ENCODE results near the gene SCN4A. TPM values are rescaled to one million over a fixed set of nuclear protein-coding genes. Genes with fewer than 3 reads are reported as not detected.
"Not testable (repeated sequence)": the region's sequence is repeated elsewhere in the genome, so short reads cannot be mapped to it uniquely, and the experiment has no call there.

Gene SCN4A
- total and polyA plus RNA-seq, 8 donors: 0.04 to 1.7 (median 0.29) TPM

- DNase-seq: peak in 1 of 6 donors; percentile 38
- TF ChIP-seq CTCF (IDR thresholded peaks at IDR 0.05): no peak
- intact Hi-C loops (cut with DNase I): no loop called here
- Histone ChIP-seq H3K27me3 (no peaks in the 10 kb centered on the region), H3K27ac (peak overlapping the region in 1 of 4 donors; percentile 12), H3K4me3 (no peak overlapping the region), H3K9me3 (no peaks in the 10 kb centered on the region), H3K4me1 (no peaks in the 10 kb centered on the region), H3K36me3 (no peaks in the 10 kb centered on the region)
- 79 to 85% methylated on average over 16 of the region's 16 CpGs for WGBS, 2 donors
- FAIRE-seq: no peak
- ATAC-seq: peak; percentile 40 to 85 (median 70)
Observed at GRCh38 chr17:63984651-63985386, 12.1 kb upstream of the SCN4A start.

GRCh38 chr17:63984236-63984635, 11.5 kb upstream of the SCN4A start:
- DNase-seq (no peak), ATAC-seq (peak in 1 of 4 donors; percentile 9), FAIRE-seq (no peak)
- 83 to 84% methylated on average over 5 of the region's 5 CpGs for WGBS, 2 donors
- Histone ChIP-seq H3K4me1 (no peaks in the 10 kb centered on the region), H3K4me3 (no peak overlapping the region), H3K27me3 (no peaks in the 10 kb centered on the region), H3K27ac (peak overlapping the region in 1 of 4 donors; percentile 12), H3K9me3 (no peaks in the 10 kb centered on the region), H3K36me3 (no peaks in the 10 kb centered on the region)
- intact Hi-C loops (cut with DNase I): no loop called here
- TF ChIP-seq CTCF (IDR thresholded peaks at IDR 0.05): no peak

- 72 to 73% methylated on average over 7 of the region's 7 CpGs for WGBS, 2 donors
- Histone ChIP-seq H3K27me3 (no peaks in the 10 kb centered on the region), H3K4me3 (no peak overlapping the region), H3K9me3 (no peaks in the 10 kb centered on the region), H3K4me1 (no peaks in the 10 kb centered on the region), H3K36me3 (no peaks in the 10 kb centered on the region), H3K27ac (no peak overlapping the region)
- FAIRE-seq (no peak), DNase-seq (no peak), ATAC-seq (peak in 1 of 4 donors; percentile 31)
- TF ChIP-seq CTCF (IDR thresholded peaks at IDR 0.05): no peak
- intact Hi-C loops (cut with DNase I): no loop called here
Observed at GRCh38 chr17:63983320-63983719, 10.6 kb upstream of the SCN4A start.

DNA sequence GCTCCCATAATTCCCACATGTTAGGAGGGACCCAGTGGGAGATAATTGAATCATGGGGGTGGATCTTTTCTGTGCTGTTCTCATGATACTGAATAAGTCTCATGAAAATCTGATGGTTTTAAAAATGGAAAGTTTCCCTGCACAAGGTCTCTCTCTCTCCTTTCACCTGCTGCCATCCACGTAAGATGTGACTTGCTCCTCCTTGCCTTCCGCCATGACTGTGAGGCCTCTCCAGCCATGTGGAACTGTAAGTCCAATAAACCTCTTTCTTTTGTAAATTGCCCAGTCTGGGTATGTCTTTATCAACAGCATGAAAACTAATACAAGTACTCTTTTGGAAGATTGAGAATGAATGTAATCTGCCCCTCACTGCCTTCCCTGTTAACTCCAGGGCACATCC, 9.9 kb upstream of the SCN4A start:
- H3K4me1 ChIP-seq; FAIRE-seq; H3K27me3 ChIP-seq; H3K4me3 ChIP-seq; H3K9me3 ChIP-seq; H3K27ac ChIP-seq; intact Hi-C loops (cut with DNase I); DNase-seq; H3K36me3 ChIP-seq; ATAC-seq: not testable (repeated sequence)
- 96 to 100% methylated on average over 2 of the region's 2 CpGs for WGBS, 2 donors

DNA sequence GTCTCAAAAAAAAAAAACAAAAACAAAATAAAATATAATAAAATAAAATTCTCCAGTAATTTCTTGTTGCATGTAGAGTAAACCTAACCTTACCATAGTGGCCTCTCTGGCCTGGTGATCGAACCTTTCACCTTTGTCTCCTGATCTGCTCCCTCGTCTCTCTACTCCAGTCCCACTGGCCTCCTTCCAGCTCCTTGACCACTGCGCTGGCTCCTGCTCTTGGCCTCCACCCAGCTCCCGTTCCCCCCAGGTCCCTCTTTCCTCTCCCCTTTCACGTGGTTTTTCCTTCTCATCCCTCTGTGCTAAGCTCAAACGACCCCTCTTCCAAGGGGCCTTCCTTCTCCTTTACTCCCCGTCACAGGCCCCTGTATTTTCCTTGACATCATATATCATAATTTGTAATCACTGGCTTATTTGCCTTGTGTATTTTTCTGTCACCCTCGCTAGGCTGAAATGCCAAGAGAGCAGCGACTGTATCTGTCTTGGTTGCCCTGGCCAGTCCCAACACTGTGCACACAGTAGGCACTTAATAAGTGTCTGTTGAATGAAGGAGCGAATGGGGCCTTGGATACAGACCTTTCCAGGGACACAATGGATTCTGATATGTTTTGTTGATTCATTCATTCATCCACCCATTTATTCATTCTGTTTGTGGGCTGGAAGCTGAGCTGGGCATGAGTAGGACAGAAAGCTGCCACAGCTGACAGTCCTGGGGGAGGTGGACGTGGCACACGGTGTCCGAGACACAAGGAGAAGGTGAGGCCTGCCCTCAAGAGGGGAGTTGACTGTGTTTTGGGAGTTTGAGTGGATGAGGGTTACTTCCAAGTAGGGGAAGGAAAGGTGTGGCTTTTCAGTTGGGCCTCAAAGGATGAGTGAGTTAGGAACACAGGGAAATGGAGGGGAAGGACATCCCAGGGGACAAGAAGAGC, 5.8 kb upstream of the SCN4A start:
- no peaks in the 10 kb centered on the region for H3K9me3 ChIP-seq
- 71 to 78% methylated on average over 13 of the region's 13 CpGs for WGBS, 2 donors
- TF ChIP-seq CTCF (IDR thresholded peaks at IDR 0.05): no peak
- intact Hi-C loops (cut with DNase I): no loop called here
- no peak for DNase-seq
- H3K27me3 ChIP-seq: no peaks in the 10 kb centered on the region
- no peak for FAIRE-seq
- H3K4me3 ChIP-seq: no peak overlapping the region
- no peak for ATAC-seq
- no peaks in the 10 kb centered on the region for H3K36me3 ChIP-seq
- H3K27ac ChIP-seq: no peak overlapping the region
- no peaks in the 10 kb centered on the region for H3K4me1 ChIP-seq

All from pancreas (tissue), 10 donors.